ENCODE data around the gene NRIP1.

Gene NRIP1

GRCh38 chr21:15065392-15066122, 757 bp upstream of the NRIP1 start:
- peak; percentile 22 to 90 (median 75) for DNase-seq

- DNase-seq = peak in 9 of 14 donors; percentile 46 to 81 (median 69)
These were observed 805 bp downstream of the NRIP1 start for GRCh38 chr21:15063814-15064575.

- DNase-seq = peak in 2 of 14 donors; percentile 9 to 14
These were observed 1.6 kb downstream of the NRIP1 start for GRCh38 chr21:15063081-15063813.

DNA sequence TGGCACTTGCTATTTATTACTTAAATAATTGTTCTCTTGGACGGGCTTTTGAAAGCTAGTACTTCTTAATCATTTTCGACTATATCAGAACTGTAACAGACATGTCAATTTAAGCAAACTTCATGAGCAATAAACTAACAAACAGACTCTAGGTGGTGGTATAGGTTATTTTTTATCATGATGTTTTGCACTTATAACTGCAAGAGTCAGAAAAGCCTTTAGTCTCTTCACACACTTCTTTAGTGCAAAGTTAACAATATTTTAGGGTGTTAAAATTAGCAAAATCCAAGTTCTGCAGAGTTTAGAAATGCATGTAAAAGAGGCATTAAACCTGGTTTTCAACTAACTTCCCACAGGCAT, 2.2 kb downstream of the NRIP1 start:
- no peak for DNase-seq

GRCh38 chr21:15061747-15062605, 2.8 kb downstream of the NRIP1 start:
- DNase-seq = no peak

DNA sequence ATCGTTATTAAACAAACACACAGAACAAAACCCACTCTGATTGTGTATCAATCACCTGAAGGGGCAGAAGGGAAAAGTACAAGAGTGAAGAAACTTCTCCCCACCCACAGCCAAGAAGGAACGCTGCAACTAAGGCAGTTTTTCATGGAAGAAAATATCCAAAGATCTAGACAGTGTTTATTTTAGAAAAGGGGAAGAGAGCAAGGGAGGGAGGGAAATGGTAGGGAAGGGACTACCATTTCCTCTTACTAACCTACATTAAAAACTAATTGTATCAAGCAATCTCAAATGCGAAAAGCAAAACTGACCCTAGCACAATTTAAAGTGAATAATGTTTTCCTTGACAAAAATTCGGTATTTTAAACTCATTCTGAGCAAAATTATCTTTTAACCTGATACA, 3.5 kb downstream of the NRIP1 start:
- no peak for DNase-seq

GRCh38 chr21:15060543-15061175, 4.1 kb downstream of the NRIP1 start:
- no peak for DNase-seq

- DNase-seq = no peak
These were observed 5.4 kb downstream of the NRIP1 start for GRCh38 chr21:15059397-15059796.

DNA sequence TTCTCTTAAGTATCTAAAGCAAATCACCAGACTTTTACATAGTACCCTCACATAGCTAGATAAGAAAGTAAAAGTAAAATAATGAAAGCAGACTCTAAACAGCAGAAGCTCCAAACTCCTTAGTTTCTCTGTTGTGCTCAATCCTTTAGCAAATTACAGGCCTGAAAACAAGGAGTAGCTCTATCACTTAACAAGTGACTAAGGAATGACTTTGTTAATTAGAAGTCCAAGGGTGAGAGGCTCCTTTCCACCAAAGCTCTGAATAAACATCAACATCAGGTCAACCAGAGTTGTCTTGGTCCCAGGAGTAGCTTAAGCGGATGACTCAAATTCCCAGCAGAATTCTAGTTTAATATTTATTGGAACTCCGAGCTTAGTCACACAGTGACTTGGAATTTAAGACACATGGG, 5.9 kb downstream of the NRIP1 start:
- no peak for DNase-seq

DNA sequence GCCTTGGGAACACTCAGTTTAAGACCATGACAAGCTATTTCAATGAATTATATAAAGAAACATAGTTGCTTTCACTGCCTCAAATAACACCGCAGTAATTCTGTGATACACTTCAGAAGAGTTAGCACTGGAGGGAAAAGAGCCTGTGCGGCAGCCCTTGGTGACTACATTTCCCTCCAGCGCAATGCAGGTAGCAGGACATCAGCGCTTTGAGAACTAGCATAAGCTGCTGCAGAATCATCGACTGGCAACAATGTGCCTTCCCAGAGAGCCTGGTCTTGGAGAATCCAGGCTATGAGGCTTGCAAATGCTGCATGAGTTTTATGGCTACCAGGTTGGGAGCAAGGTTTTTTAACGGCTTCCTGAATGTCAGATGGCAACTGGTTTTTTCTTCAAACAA, 7.5 kb downstream of the NRIP1 start:
- DNase-seq = no peak

DNA sequence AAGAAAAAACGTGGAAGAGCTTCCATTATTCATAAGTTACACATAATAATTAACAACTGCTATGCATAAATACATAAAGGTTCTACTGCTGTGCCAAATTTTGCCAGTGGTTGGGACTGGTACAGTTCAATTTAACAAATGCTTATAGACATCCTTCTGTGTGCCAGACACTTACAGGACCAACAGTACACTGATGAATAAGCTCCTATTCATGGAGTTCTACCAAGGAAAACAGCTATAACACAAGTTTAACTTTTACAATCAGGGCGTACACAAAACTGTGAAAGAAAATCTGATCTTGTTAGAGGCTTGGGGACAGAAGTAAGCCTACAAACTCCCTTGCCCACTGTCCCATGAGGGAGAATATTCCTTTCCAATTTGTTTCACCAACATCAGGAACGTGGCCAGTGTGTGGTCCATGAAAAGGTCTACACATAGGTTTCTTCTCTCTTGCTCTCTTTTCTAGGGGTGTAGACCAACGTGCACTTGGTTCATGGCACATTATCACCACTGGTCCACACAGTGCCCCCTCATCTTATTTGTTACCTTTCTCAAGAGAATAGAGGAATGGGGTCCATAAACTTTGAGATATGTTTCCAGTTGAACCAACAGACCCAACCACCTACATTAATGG, 10.1 kb downstream of the NRIP1 start:
- no peak for DNase-seq

GRCh38 chr21:15054089-15054488, 10.7 kb downstream of the NRIP1 start:
- no peak for DNase-seq

GRCh38 chr21:15053500-15053899, 11.3 kb downstream of the NRIP1 start:
- no peak for DNase-seq

DNA sequence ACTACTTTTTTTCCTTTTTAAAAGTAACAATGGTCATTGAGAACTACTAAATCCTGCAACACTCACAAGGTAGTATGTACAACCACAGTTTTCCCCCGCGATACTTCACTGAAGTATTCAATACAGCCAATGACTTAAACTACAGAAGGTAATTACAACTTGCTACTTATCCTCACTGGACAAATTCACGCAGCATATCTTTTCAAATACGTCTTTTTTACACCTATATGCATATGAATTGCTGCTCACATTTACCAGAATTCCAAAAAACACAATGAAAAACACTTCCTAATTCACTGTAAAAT, 12.4 kb downstream of the NRIP1 start:
- DNase-seq = no peak

- no peak for DNase-seq
These were observed 12.9 kb downstream of the NRIP1 start for GRCh38 chr21:15051644-15052458.

DNA sequence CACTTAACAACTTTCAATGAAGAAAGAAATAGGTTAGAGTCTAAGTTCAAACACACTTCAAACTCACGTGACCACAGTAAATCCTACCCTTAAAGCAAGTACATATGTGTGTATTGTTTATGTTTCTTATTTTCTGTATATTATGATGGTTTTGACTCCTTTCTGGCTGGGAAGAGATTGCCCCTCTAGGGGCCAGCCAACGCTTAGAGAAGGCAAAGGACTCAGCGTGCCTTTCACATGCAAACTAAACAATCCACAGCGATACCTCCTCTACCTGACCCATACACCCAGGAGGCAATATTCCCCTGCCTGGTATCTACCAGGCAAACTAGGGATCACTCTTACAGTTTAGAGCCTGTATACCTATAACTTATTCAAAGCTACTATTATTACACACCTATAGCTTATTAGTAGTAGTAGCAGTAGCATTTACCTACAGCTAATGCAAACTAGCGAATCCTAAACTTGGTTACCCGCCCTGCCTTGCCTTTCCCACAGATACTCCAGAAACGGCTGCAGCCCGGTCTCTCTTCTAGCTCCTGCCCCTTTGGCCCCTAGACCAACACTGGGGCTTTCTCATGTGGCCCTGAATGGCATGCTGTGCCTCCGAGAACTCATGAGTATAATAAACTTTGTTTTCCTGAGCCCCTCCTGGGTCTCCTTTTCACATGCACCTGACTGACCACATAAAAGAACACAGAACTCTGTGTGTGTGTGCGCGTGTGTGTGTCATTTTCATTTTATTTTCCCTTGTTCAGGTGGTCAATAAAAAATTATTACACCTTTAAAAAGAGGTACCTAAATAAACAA, 14.0 kb downstream of the NRIP1 start:
- no peak for DNase-seq

- DNase-seq = no peak
These were observed 19.8 kb downstream of the NRIP1 start for GRCh38 chr21:15045017-15045416.

DNA sequence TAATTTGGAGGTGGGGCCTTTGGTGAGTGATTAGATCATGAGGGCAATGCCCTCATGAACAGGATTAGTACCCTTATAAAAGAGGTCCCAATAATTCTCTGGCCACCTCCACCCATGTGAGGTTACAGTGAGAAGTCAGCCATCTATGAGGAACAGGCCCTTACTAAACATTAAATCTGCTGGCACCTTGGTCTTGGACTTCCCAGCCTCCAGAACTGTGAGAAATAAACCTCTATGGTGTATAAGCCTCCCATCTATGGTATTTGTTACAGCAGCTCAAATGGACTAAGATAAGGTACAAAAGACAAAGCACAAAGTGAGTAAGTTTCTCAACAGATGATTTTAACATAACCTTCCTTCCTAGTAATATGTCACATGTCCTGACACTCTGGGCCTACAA, 22.3 kb downstream of the NRIP1 start:
- no peak for DNase-seq

DNA sequence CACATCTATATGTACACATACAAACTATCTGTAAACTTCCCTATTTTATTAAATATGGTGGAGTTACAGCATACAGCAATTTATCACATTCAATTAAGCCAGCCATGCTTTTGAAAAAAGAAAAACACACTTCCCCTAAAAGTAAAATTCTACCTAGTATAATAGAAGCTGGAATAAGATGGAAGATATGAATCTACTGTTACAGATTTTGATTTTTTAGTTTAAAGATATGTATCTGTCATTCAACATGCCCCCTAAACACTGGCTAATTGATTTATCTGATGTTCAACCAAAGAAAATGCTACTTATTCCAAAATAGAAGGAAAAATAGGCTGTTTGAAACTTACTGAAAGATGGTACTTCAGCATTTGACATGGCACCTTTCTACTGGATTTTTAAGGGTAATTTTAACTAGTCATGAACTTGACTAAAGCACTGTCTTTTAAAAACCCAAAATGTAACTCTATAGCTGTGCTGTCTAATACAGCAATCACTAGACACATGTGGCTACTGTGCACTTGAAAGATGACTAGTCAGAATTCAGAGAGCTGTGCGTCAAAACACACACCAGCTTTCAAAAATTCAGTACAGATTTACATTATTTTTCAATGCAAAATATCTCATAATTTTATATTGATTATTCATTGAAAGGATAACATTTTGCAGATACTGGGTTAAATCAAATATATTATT, 25.0 kb downstream of the NRIP1 start:
- DNase-seq = no peak

Data from C1 segment of cervical spinal cord (tissue), 14 donors.